Liver (tissue), 9 donors: ENCODE results near the gene CCDC68. TPM values are rescaled to one million over a fixed set of nuclear protein-coding genes. Genes with fewer than 3 reads are reported as not detected.
"Not testable (repeated sequence)": the region's sequence is repeated elsewhere in the genome, so short reads cannot be mapped to it uniquely, and the experiment has no call there.

ENCODE experiments used
- DNase-seq: peaks from one replicate; pipeline ENCODE4 v3.0.0-alpha.2; 2017; ENCODE audit warnings: low spot score
- H3K27ac ChIP-seq, 2 donors: one replicate each; pipeline ENCODE4 v1.7.0; 2013; ENCODE audit warnings: inconsistent platforms in 2 of 2, low read length in 2 of 2, control low read depth in 1 of 2, low read depth in 1 of 2, mild to moderate bottlenecking in 1 of 2
- H3K27me3 ChIP-seq, 4 donors: one replicate each; pipeline versions ENCODE4 v1.6.1 to v1.7.0; 2013; ENCODE audit warnings: low read length in 3 of 4, inconsistent platforms in 1 of 4, mild to moderate bottlenecking in 1 of 4, moderate library complexity in 1 of 4; ENCODE audit not compliant: control insufficient read depth in 4 of 4, insufficient read depth in 4 of 4
- H3K36me3 ChIP-seq, 4 donors: one replicate each; pipeline versions ENCODE4 v1.6.1 to v1.7.0; 2013; ENCODE audit warnings: low read length in 3 of 4, mild to moderate bottlenecking in 3 of 4, low read depth in 1 of 4, moderate library complexity in 1 of 4; ENCODE audit not compliant: control insufficient read depth in 4 of 4, insufficient read depth in 3 of 4
- H3K4me1 ChIP-seq, 4 donors: one replicate each; pipeline versions ENCODE4 v1.6.1 to v1.7.0; 2013; ENCODE audit warnings: low read length in 3 of 4, mild to moderate bottlenecking in 3 of 4, moderate library complexity in 1 of 4; ENCODE audit not compliant: control insufficient read depth in 4 of 4, insufficient read depth in 4 of 4
- H3K4me3 ChIP-seq, 3 donors: one replicate each; pipeline versions ENCODE4 v1.6.1 to v1.7.0; 2013; ENCODE audit warnings: low read length in 3 of 3, control low read depth in 1 of 3, low read depth in 1 of 3, mild to moderate bottlenecking in 1 of 3
- H3K9ac ChIP-seq, 2 donors: one replicate each; pipeline ENCODE4 v1.7.0; 2013; ENCODE audit warnings: low read length in 2 of 2, mild to moderate bottlenecking in 2 of 2, moderate library complexity in 2 of 2, control low read depth in 1 of 2, low read depth in 1 of 2
- H3K9me3 ChIP-seq, 4 donors: one replicate each; pipeline versions ENCODE4 v1.6.1 to v1.7.0; 2013; ENCODE audit warnings: low read length in 3 of 4; ENCODE audit not compliant: control insufficient read depth in 4 of 4
- ATF3 ChIP-seq: IDR thresholded peaks from 2 replicates; pipeline ENCODE4 v1.6.1; 2016; ENCODE audit warnings: antibody characterized with exemption
- CTCF ChIP-seq: fragments of 150-350 bp; IDR thresholded peaks from 2 replicates; pipeline ENCODE4 v1.5.1; 2017; ENCODE audit warnings: improper control_type of control experiment, low read depth, low read length; ENCODE audit not compliant: missing input control
- EGR1 ChIP-seq, 2 donors: IDR thresholded peaks; 2 replicates each; pipeline ENCODE4 v1.6.1; 2016 to 2018; ENCODE audit warnings: antibody characterized with exemption in 2 of 2, low read depth in 2 of 2
- FOXA1 ChIP-seq: IDR thresholded peaks from 2 replicates; pipeline ENCODE4 v1.6.1; 2016; ENCODE audit warnings: antibody characterized with exemption
- FOXA2 ChIP-seq: IDR thresholded peaks from 2 replicates; pipeline ENCODE4 v1.6.1; 2016; ENCODE audit warnings: antibody characterized with exemption
- JUND ChIP-seq, 2 donors: IDR thresholded peaks; 2 replicates each; pipeline ENCODE4 v1.6.1; 2016; ENCODE audit warnings: antibody characterized with exemption in 2 of 2
- MAX ChIP-seq: IDR thresholded peaks from 2 replicates; pipeline ENCODE4 v1.6.1; 2016; ENCODE audit warnings: antibody characterized with exemption
- REST ChIP-seq: IDR thresholded peaks from 2 replicates; pipeline ENCODE4 v1.6.1; 2016; ENCODE audit warnings: antibody characterized with exemption, mild to moderate bottlenecking
- RXRA ChIP-seq, 2 donors: IDR thresholded peaks; 2 replicates each; pipeline ENCODE4 v1.6.1; 2017 to 2018; ENCODE audit warnings: antibody characterized with exemption in 2 of 2, mild to moderate bottlenecking in 1 of 2
- SP1 ChIP-seq: IDR thresholded peaks from 2 replicates; pipeline ENCODE4 v1.6.1; 2018; ENCODE audit warnings: antibody characterized with exemption, mild to moderate bottlenecking
- TAF1 ChIP-seq: conservative IDR thresholded peaks from 2 replicates; pipeline ENCODE4 v1.6.1; 2016; ENCODE audit warnings: antibody characterized with exemption, mild to moderate bottlenecking
- YY1 ChIP-seq: IDR thresholded peaks from 2 replicates; pipeline ENCODE4 v1.6.1; 2016; ENCODE audit warnings: antibody characterized with exemption, mild to moderate bottlenecking
- ZBTB33 ChIP-seq: IDR thresholded peaks from 2 replicates; pipeline ENCODE4 v1.6.1; 2016; ENCODE audit warnings: antibody characterized with exemption
- WGBS: extraction: QIAGEN DNeasy Blood & Tissue Kit; methylation state at CpG from one replicate; pipeline ENCODE4 v1.1.7; 2013; 5-methylcytosine and 5-hydroxymethylcytosine counted together
- polyA plus RNA-seq, 2 donors: library from polyadenylated mRNA; stranded (reverse) in 1 of 2; unstranded in 1 of 2; fragments of 200-250 nt in 1 of 2; fragments of >200 nt in 1 of 2; fragmentation: Nextera tagmentation in 1 of 2; extraction: Ambion mirVana in 1 of 2; gene quantifications; one replicate each; pipeline versions ENCODE4 v1.2.1 to v1.2.3, GENCODE V29; 2013 to 2015
- total RNA-seq, 2 donors: library from RNA; depleted of rRNA; stranded (reverse); fragments of >200 nt; gene quantifications; one replicate each; pipeline ENCODE4 v1.2.3, GENCODE V29; 2014
- donor health status: healthy.
- donor health status: healthy.
- donor health status: healthy.
- donor health status: healthy.
- donor health status: healthy.

Gene CCDC68
- total and polyA plus RNA-seq, 4 donors, result 2.6 to 17.5 (median 11.2) TPM

GRCh38 chr18:54857499-54857898 lies 101.8 kb downstream of the CCDC68 start:
- no peak for DNase-seq
- no peaks in the 10 kb centered on the region for H3K4me1 ChIP-seq
- H3K9me3 ChIP-seq, result no peaks in the 10 kb centered on the region
- no peak overlapping the region for H3K4me3 ChIP-seq
- no peak overlapping the region for H3K27ac ChIP-seq
- H3K36me3 ChIP-seq, result no peaks in the 10 kb centered on the region
- TF ChIP-seq RXRA (IDR thresholded peaks at IDR 0.05), result no peak
- no peak for TF ChIP-seq ZBTB33
- TF ChIP-seq SP1, result no peak
- no peak for TF ChIP-seq REST
- no peak for TF ChIP-seq TAF1
- TF ChIP-seq EGR1 (IDR thresholded peaks at IDR 0.05; ENCODE audit: low read depth in 2 of 2), result no peak
- no peak for TF ChIP-seq YY1
- no peak for TF ChIP-seq CTCF
- TF ChIP-seq JUND (IDR thresholded peaks at IDR 0.05), result no peak
- H3K27me3 ChIP-seq, result no peaks in the 10 kb centered on the region
- no peak overlapping the region for H3K9ac ChIP-seq
- 97% methylated on average over 3 of the region's 3 CpGs for WGBS

GRCh38 chr18:54856105-54856646 lies 103.1 kb downstream of the CCDC68 start:
- no peak overlapping the region for H3K9ac ChIP-seq
- no peaks in the 10 kb centered on the region for H3K36me3 ChIP-seq
- TF ChIP-seq FOXA2, result no peak
- TF ChIP-seq FOXA1, result no peak
- TF ChIP-seq TAF1, result no peak
- TF ChIP-seq SP1, result no peak
- TF ChIP-seq RXRA (IDR thresholded peaks at IDR 0.05), result no peak
- TF ChIP-seq ZBTB33, result no peak
- no peak for TF ChIP-seq ATF3
- no peak for TF ChIP-seq MAX
- WGBS, result 95% methylated on average over 2 of the region's 2 CpGs
- H3K4me1 ChIP-seq, result no peaks in the 10 kb centered on the region
- no peak overlapping the region for H3K27ac ChIP-seq
- DNase-seq, result no peak
- H3K4me3 ChIP-seq, result no peak overlapping the region
- H3K27me3 ChIP-seq, result no peaks in the 10 kb centered on the region
- no peaks in the 10 kb centered on the region for H3K9me3 ChIP-seq

GRCh38 chr18:54855050-54855449 lies 104.2 kb downstream of the CCDC68 start:
- not testable (repeated sequence) for H3K4me1 ChIP-seq, H3K27ac ChIP-seq, H3K9ac ChIP-seq, DNase-seq, H3K9me3 ChIP-seq, H3K36me3 ChIP-seq, H3K4me3 ChIP-seq, H3K27me3 ChIP-seq
- WGBS, result 96% methylated on average over 3 of the region's 3 CpGs
